Stomach (tissue), 9 donors: Measurements from ENCODE around the gene ATF7. TPM values are rescaled to one million over a fixed set of nuclear protein-coding genes. Genes with fewer than 3 reads are reported as not detected.

ENCODE experiments used
- DNase-seq, 2 donors: peaks; one replicate each; pipeline versions ENCODE4 v3.0.0 to v3.0.0-alpha.2; 2013 to 2019
- H3K27ac ChIP-seq, 5 donors: fragments of 200-600 bp in 4 of 5; sonication (generic) in 4 of 5; one replicate each; pipeline ENCODE4 v1.5.1; 2013 to 2019; ENCODE audit warnings: mild to moderate bottlenecking in 1 of 5, moderate library complexity in 1 of 5
- H3K27me3 ChIP-seq, 3 donors: fragments of 200-600 bp; sonication (generic); one replicate each; pipeline ENCODE4 v1.5.1; 2017 to 2019; ENCODE audit warnings: mixed run types in 1 of 3
- H3K36me3 ChIP-seq, 4 donors: fragments of 200-600 bp; sonication (generic); 1 replicate in 3 of 4; 2 replicates in 1 of 4; pipeline ENCODE4 v1.5.1; 2016 to 2019
- H3K4me1 ChIP-seq, 4 donors: fragments of 200-600 bp; sonication (generic); one replicate each; pipeline ENCODE4 v1.5.1; 2016 to 2019
- H3K4me3 ChIP-seq, 4 donors: fragments of 200-600 bp; sonication (generic) in 3 of 4; one replicate each; pipeline ENCODE4 v1.5.1; 2016 to 2019; ENCODE audit warnings: mild to moderate bottlenecking in 1 of 4
- H3K9me3 ChIP-seq, 4 donors: fragments of 200-600 bp; sonication (generic); one replicate each; pipeline ENCODE4 v1.5.1; 2016 to 2019
- CTCF ChIP-seq, 7 experiments: fragments of 450-650 bp in 4 of 7; fragments of 200-600 bp in 3 of 7; sonication (generic) in 3 of 7; IDR thresholded peaks; one replicate each; pipeline ENCODE4 v1.5.1; 2016 to 2019; ENCODE audit warnings: antibody characterized with exemption in 7 of 7, control low read depth in 2 of 7, mild to moderate bottlenecking in 1 of 7
- EP300 ChIP-seq: sonication (generic); formaldehyde crosslinking; IDR thresholded peaks from one replicate; pipeline ENCODE4 v1.6.1; 2017; ENCODE audit warnings: antibody characterized with exemption
- POLR2A ChIP-seq, 4 donors: fragments of 450-650 bp; IDR thresholded peaks; one replicate each; pipeline ENCODE4 v1.6.1; 2016; ENCODE audit warnings: antibody characterized with exemption in 4 of 4, control low read depth in 2 of 4, mild to moderate bottlenecking in 1 of 4, moderate library complexity in 1 of 4
- POLR2AphosphoS5 ChIP-seq, 3 donors: sonication (generic); formaldehyde crosslinking; IDR thresholded peaks; one replicate each; pipeline ENCODE4 v1.6.1; 2016; ENCODE audit warnings: antibody characterized with exemption in 3 of 3
- WGBS, 5 donors: extraction: QIAGEN DNeasy Blood & Tissue Kit in 3 of 5; methylation state at CpG; one replicate each; pipeline versions ENCODE4 v1.1.5 to v1.1.7; 2013 to 2018; 5-methylcytosine and 5-hydroxymethylcytosine counted together
- intact Hi-C: fragments of 100-400 bp; cut with DNase I; formaldehyde crosslinking; loops from one replicate; pipeline ENCODE4 v1.15.1; 2023; ENCODE audit warnings: low total_unique reads
- polyA plus RNA-seq, 3 donors: library from polyadenylated mRNA; stranded (reverse); fragments of 200-250 nt; gene quantifications; one replicate each; pipeline ENCODE4 v1.2.3, GENCODE V29; 2013
- total RNA-seq, 5 donors: library from RNA; depleted of rRNA; stranded (reverse); fragments of >200 nt; gene quantifications; one replicate each; pipeline versions ENCODE4 v1.1.0 to v1.2.3, GENCODE V29; 2014 to 2016
- donor health status: healthy with polysubstance abuse.
- donor health status: Bipolar disorder and iron deficiency.
- donor health status: healthy.

The ATF7 gene
- total and polyA plus RNA-seq, 8 donors = 9.0 to 93.4 (median 16.3) TPM

GRCh38 chr12:53505086-53505485 is 121.1 kb downstream of the ATF7 start:
- WGBS, 5 donors = 77 to 89% (median 85%) methylated on average over 4 to 10 of the region's 10 CpGs
- no peaks in the 10 kb centered on the region for H3K27me3 ChIP-seq
- peaks cover 14 to 50% (median 46%) of the 10 kb centered on the region in 4 donors for H3K36me3 ChIP-seq
- H3K4me3 ChIP-seq = no peak overlapping the region
- DNase-seq = peak in 1 of 2 donors; percentile 7
- no peak for TF ChIP-seq POLR2A (IDR thresholded peaks at IDR 0.05)
- TF ChIP-seq POLR2AphosphoS5 (IDR thresholded peaks at IDR 0.05) = no peak
- no peak for TF ChIP-seq CTCF (IDR thresholded peaks at IDR 0.05)
- TF ChIP-seq EP300 = no peak
- intact Hi-C loops = no loop called here
- H3K27ac ChIP-seq = peak overlapping the region in 1 of 5 donors; percentile 6
- H3K9me3 ChIP-seq = no peaks in the 10 kb centered on the region
- peaks cover 15 to 36% (median 33%) of the 10 kb centered on the region in 4 donors for H3K4me1 ChIP-seq

DNA sequence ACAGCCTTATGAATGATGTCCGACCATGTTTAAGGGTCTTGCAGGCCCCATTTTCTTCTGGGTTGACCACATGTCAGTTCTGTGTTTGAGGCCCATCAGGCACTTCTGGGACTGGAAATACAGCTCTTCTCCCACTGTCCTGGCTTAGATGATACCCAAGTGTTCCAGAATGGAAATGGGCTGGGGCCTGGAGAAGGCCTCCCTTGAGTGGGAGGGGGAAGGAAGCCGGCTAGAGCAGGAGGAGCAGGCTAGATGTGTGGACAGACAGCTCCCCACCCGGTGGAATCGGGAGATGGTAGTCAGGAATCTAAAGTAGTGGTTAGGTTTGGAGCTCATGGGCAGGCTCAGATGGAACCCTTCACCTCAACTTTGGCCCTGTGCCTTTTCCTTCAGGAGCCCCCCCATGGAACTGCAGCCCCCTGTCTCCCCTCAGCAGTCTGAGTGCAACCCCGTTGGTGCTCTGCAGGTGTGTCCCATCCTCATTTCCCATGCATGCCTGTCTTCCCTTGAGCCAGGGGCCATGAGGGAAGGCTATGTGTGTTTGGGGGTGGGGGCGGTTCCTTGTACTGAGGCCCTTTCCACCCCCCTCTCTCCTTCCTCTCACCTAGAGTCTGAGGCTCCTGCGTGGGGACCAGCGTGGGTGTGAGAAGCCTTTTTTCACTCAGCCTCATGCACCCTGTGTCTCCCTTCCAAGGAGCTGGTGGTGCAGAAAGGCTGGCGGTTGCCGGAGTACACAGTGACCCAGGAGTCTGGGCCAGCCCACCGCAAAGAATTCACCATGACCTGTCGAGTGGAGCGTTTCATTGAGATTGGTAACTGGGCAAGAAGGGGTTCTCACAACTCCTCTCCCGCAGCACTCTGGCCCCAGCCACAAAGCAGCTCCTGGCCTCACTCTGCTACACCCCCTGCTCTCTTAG is 121.9 kb downstream of the ATF7 start:
- H3K4me3 ChIP-seq = no peak overlapping the region
- peaks cover 20 to 44% (median 41%) of the 10 kb centered on the region in 4 donors for H3K4me1 ChIP-seq
- H3K36me3 ChIP-seq = peaks cover 14 to 45% (median 42%) of the 10 kb centered on the region in 4 donors
- intact Hi-C loops = no loop called here
- TF ChIP-seq CTCF (IDR thresholded peaks at IDR 0.05) = no peak
- TF ChIP-seq POLR2AphosphoS5 (IDR thresholded peaks at IDR 0.05) = no peak
- no peak for TF ChIP-seq EP300
- no peak for TF ChIP-seq POLR2A (IDR thresholded peaks at IDR 0.05)
- H3K27ac ChIP-seq = no peak overlapping the region
- no peaks in the 10 kb centered on the region for H3K9me3 ChIP-seq
- 75 to 87% (median 75%) methylated on average over 14 of the region's 14 CpGs for WGBS, 5 donors
- H3K27me3 ChIP-seq = no peaks in the 10 kb centered on the region
- peak in 1 of 2 donors; percentile 8 for DNase-seq

GRCh38 chr12:53502983-53503728 is 123.0 kb downstream of the ATF7 start:
- Histone ChIP-seq H3K4me1 (peaks cover 30 to 48% (median 40%) of the 10 kb centered on the region in 4 donors), H3K4me3 (no peak overlapping the region), H3K27me3 (no peaks in the 10 kb centered on the region), H3K36me3 (peaks cover 14 to 45% (median 42%) of the 10 kb centered on the region in 4 donors), H3K27ac (peak overlapping the region in 2 of 5 donors; percentile 98), H3K9me3 (no peaks in the 10 kb centered on the region)
- intact Hi-C loops = no loop called here
- DNase-seq = no peak
- TF ChIP-seq POLR2AphosphoS5 (IDR thresholded peaks at IDR 0.05) (no peak), EP300 (no peak), CTCF (IDR thresholded peaks at IDR 0.05) (no peak), POLR2A (IDR thresholded peaks at IDR 0.05) (no peak)
- 74 to 87% (median 78%) methylated on average over 9 to 10 of the region's 10 CpGs for WGBS, 5 donors

GRCh38 chr12:53502331-53502730 is 123.9 kb downstream of the ATF7 start:
- 38 to 73% (median 45%) methylated on average over 9 of the region's 9 CpGs for WGBS, 5 donors
- Histone ChIP-seq H3K9me3 (no peaks in the 10 kb centered on the region), H3K27me3 (no peaks in the 10 kb centered on the region), H3K36me3 (peaks cover 12 to 40% (median 38%) of the 10 kb centered on the region in 4 donors), H3K4me1 (peaks cover 32 to 50% (median 42%) of the 10 kb centered on the region in 4 donors), H3K27ac (peak overlapping the region in 4 of 5 donors; percentile 96 to 98 (median 98)), H3K4me3 (peak overlapping the region in 3 of 4 donors; percentile 47 to 67 (median 61))
- no peak for TF ChIP-seq POLR2AphosphoS5 (IDR thresholded peaks at IDR 0.05)
- no peak for TF ChIP-seq EP300
- TF ChIP-seq POLR2A (IDR thresholded peaks at IDR 0.05) = no peak
- TF ChIP-seq CTCF (IDR thresholded peaks at IDR 0.05) = no peak
- no peak for DNase-seq
- intact Hi-C loops = no loop called here
